Measurements from ENCODE around the gene NDFIP2. TPM values are rescaled to one million over a fixed set of nuclear protein-coding genes. Genes with fewer than 3 reads are reported as not detected.

Gene NDFIP2
- total and polyA plus RNA-seq, 10 of the 15 experiments (the other 5 are each of a cell fraction or from before 2014, with no cell fraction given): 17.9 to 57.2 (median 30.6) TPM

- no TSS peak for BruUV-seq (replicated peaks)
- Histone ChIP-seq H3K27ac (ENCODE audit: control insufficient read depth, insufficient read depth) (no peak overlapping the region), H3K27me3 (replicated peaks in 1 of 2; ENCODE audit: control insufficient read depth in 2 of 2, insufficient read depth in 2 of 2, low read length in 1 of 2) (no peaks in the 10 kb centered on the region), H3K36me3 (ENCODE audit: control insufficient read depth in 2 of 2, insufficient read depth in 2 of 2, low read length in 1 of 2) (no peaks in the 10 kb centered on the region), H3K4me3 (no peak overlapping the region), H3K9ac (ENCODE audit: control insufficient read depth, insufficient read depth, low read length) (no peak overlapping the region), H3K79me2 (ENCODE audit: control insufficient read depth, insufficient read depth, low read length) (no peaks in the 10 kb centered on the region), H3K4me1 (ENCODE audit: control insufficient read depth, insufficient read depth, low read length) (peaks cover 3% of the 10 kb centered on the region; the same call in 1 of the 2 replicates), H4K20me1 (ENCODE audit: control insufficient read depth, insufficient read depth) (no peaks in the 10 kb centered on the region), H2AFZ (ENCODE audit: control insufficient read depth, low read depth, low read length) (no peak overlapping the region), H3K4me2 (ENCODE audit: control insufficient read depth, insufficient read depth) (no peak overlapping the region), H3K9me3 (replicated peaks; ENCODE audit: control insufficient read depth, insufficient read depth, low read length) (no peaks in the 10 kb centered on the region)
- ChIA-PET CTCF (interaction anchor here (0.7 to 2.0 kb wide), 8 partner anchors 9 to 85 kb away, joined by 3 to 8 read pairs (median 3); no protein-coding TSS in a partner anchor), RAD21 (ENCODE audit: unreplicated experiment) (interaction anchor here (0.7 to 3.0 kb wide), 5 partner anchors 12 to 32 kb away, joined by 3 to 9 read pairs (median 6); partner anchors contain the start of gene NDFIP2), SMC1A (ENCODE audit: uncharacterized antibody, unreplicated experiment) (interaction anchor here (0.9 to 4.2 kb wide), 9 partner anchors 10 to 85 kb away, joined by 3 to 16 read pairs (median 5); no protein-coding TSS in a partner anchor), POLR2A (interaction anchor here (0.7 kb wide), 1 partner anchor 44 kb away, joined by 5 read pairs; no protein-coding TSS in a partner anchor)
- FAIRE-seq: no peak
- in situ Hi-C loops (cut with MboI): no loop called here
- WGBS (ENCODE audit: insufficient coverage, insufficient replicate concordance, low lambda C conversion rate, missing lambda C conversion rate): 100% methylated on average over 1 of the region's 1 CpG
- intact Hi-C loops (cut with micrococcal nuclease; ENCODE audit: unreplicated experiment): no loop called here
- ATAC-seq: peak; percentile 13; the same call in 2 of the 3 replicates
- no peak for DNase-seq (ENCODE audit: low read depth, low spot score)
- TF ChIP-seq SRF (IDR thresholded peaks at IDR 0.05; ENCODE audit: low read depth in 2 of 2, low read length in 2 of 2) (no peak), NFXL1 (IDR thresholded peaks at IDR 0.05; ENCODE audit: borderline replicate concordance) (no peak), ETV6 (conservative IDR thresholded peaks at IDR 0.05 in 1 of 2, IDR thresholded peaks at IDR 0.05 in 1 of 2; ENCODE audit: borderline replicate concordance in 1 of 2, low read depth in 1 of 2) (no peak), EZH2 (IDR thresholded peaks at IDR 0.05; ENCODE audit: borderline replicate concordance, control insufficient read depth, low read depth, low read length) (no peak), FOXM1 (IDR thresholded peaks at IDR 0.05; ENCODE audit: low read depth, low read length) (no peak), KAT2A (conservative IDR thresholded peaks at IDR 0.05; ENCODE audit: control insufficient read depth, low read depth, low read length) (no peak), BMI1 (IDR thresholded peaks at IDR 0.05; ENCODE audit: borderline replicate concordance) (no peak), E2F4 (IDR thresholded peaks at IDR 0.05; ENCODE audit: low read depth, low read length) (no peak), SUPT20H (IDR thresholded peaks at IDR 0.05; ENCODE audit: borderline replicate concordance, control insufficient read depth, low read depth, low read length) (no peak), CEBPZ (IDR thresholded peaks at IDR 0.05; ENCODE audit: low read depth, low read length) (no peak), SIX5 (IDR thresholded peaks at IDR 0.05; ENCODE audit: low read depth, low read length, severe bottlenecking) (no peak), NR2C2 (IDR thresholded peaks at IDR 0.05; ENCODE audit: borderline replicate concordance, control insufficient read depth, insufficient read length, low read depth) (no peak), ZNF384 (IDR thresholded peaks at IDR 0.05; ENCODE audit: borderline replicate concordance, low read depth, low read length) (no peak), KDM1A (IDR thresholded peaks at IDR 0.05; ENCODE audit: borderline replicate concordance) (no peak), MEF2B (IDR thresholded peaks at IDR 0.05; ENCODE audit: partially characterized antibody, poor library complexity, severe bottlenecking) (no peak), NRF1 (conservative IDR thresholded peaks at IDR 0.05; ENCODE audit: low read depth, low read length) (no peak)
Measured at GRCh38 chr13:79456656-79457365, 24.1 kb upstream of the NDFIP2 start.
